K562 (cell line): Measurements from ENCODE around the gene ZNF853. TPM values are rescaled to one million over a fixed set of nuclear protein-coding genes. Genes with fewer than 3 reads are reported as not detected.

Experiments
- ATAC-seq: fragments of 200-7000 bp; cut with Tn5 transposase; 3 replicates; pipeline ENCODE4 v1.9.1; 2020; ENCODE audit warnings: moderate library complexity
- BruUV-seq: library from RNA; stranded (reverse); fragments of 400-500 nt; replicated peaks from 2 replicates; lab custom pipeline; 2021; lab: Mats Ljungman, UMichigan
- CTCF ChIA-PET: fragments of 300-600 bp; formaldehyde crosslinking; extraction: SDS; loops from one replicate; lab custom pipeline; 2021; ENCODE audit warnings: low intra/inter-chr PET ratio; lab: Yijun Ruan, JAX
- POLR2A ChIA-PET: fragments of 300-600, 350-650 bp; sonication (Branson Sonifier 250); formaldehyde crosslinking; extraction: SDS; loops from one replicate; lab custom pipeline; 2021; ENCODE audit warnings: antibody characterized with exemption, inconsistent platforms; lab: Yijun Ruan, JAX
- DNase-seq, 4 experiments: peaks; one replicate each; pipeline versions ENCODE4 v3.0.0 to v3.0.0-alpha.2; 2011 to 2018; ENCODE audit warnings: low spot score in 3 of 4, mixed read lengths in 3 of 4; ENCODE audit errors: extremely low read depth in 1 of 4
- FAIRE-seq: peaks from 2 replicates; lab custom pipeline; 2011; peaks lifted over from hg19 to GRCh38; lab: Jason Lieb, UNC
- H2AFZ ChIP-seq: 2 replicates; pipeline ENCODE4 v1.6.0; 2011; ENCODE audit warnings: low read depth, low read length, control low read depth, inconsistent platforms
- H3K27ac ChIP-seq: fragments of 200-600 bp; 3 replicates; pipeline ENCODE4 v1.8.0; 2011; ENCODE audit warnings: low read depth, mild to moderate bottlenecking, control low read depth, inconsistent platforms, low read length, moderate library complexity, mixed read lengths; ENCODE audit errors: extremely low read depth
- H3K27me3 ChIP-seq, 2 experiments: fragments of 300-600 bp in 1 of 2; 2 replicates in 1 of 2; 3 replicates in 1 of 2; pipeline versions ENCODE4 v1.6.0 to v1.8.0; 2011; ENCODE audit warnings: inconsistent platforms in 2 of 2, low read length in 2 of 2, mild to moderate bottlenecking in 1 of 2, mixed read lengths in 1 of 2, moderate library complexity in 1 of 2; ENCODE audit not compliant: control insufficient read depth in 2 of 2, insufficient read depth in 2 of 2
- H3K36me3 ChIP-seq: fragments of 300-600 bp; 3 replicates; pipeline ENCODE4 v1.8.0; 2011; ENCODE audit warnings: mild to moderate bottlenecking, low read length, inconsistent platforms; ENCODE audit not compliant: control insufficient read depth, insufficient read depth
- H3K4me1 ChIP-seq, 2 experiments: fragments of 200-600 bp in 1 of 2; replicated peaks in 1 of 2; 2 replicates in 1 of 2; 3 replicates in 1 of 2; pipeline versions ENCODE4 v1.5.1 to v1.8.0; 2011; ENCODE audit warnings: inconsistent platforms in 2 of 2, low read length in 2 of 2, mild to moderate bottlenecking in 1 of 2, mixed read lengths in 1 of 2, moderate library complexity in 1 of 2; ENCODE audit not compliant: control insufficient read depth in 2 of 2, insufficient read depth in 2 of 2
- H3K4me2 ChIP-seq: 2 replicates; pipeline ENCODE4 v1.6.1; 2011; ENCODE audit warnings: low read length, control low read depth, inconsistent platforms, mixed read lengths; ENCODE audit not compliant: insufficient read depth
- H3K4me3 ChIP-seq: fragments of 200-600 bp; sonication (generic), shearing (Covaris generic); 2 replicates; pipeline ENCODE4 v1.5.1; 2016; ENCODE audit warnings: control low read depth, inconsistent platforms
- H3K79me2 ChIP-seq: fragments of 200-600 bp; 3 replicates; pipeline ENCODE4 v1.8.0; 2011; ENCODE audit warnings: low read length, inconsistent platforms; ENCODE audit not compliant: control insufficient read depth, insufficient read depth
- H3K9ac ChIP-seq, 2 experiments: 2 replicates each; pipeline versions ENCODE4 v1.6.0 to v1.6.1; 2011; ENCODE audit warnings: low read depth in 2 of 2, low read length in 2 of 2, control low read depth in 1 of 2, inconsistent platforms in 1 of 2, mild to moderate bottlenecking in 1 of 2, mixed read lengths in 1 of 2; ENCODE audit not compliant: insufficient read depth in 1 of 2
- H3K9me1 ChIP-seq: one replicate; pipeline ENCODE4 v1.6.0; 2011; ENCODE audit warnings: inconsistent platforms, mild to moderate bottlenecking, low read length, moderate library complexity; ENCODE audit not compliant: control insufficient read depth, insufficient read depth
- H3K9me3 ChIP-seq: replicated peaks from 2 replicates; pipeline ENCODE4 v1.5.1; 2011; ENCODE audit warnings: low read depth, low read length, inconsistent platforms; ENCODE audit not compliant: control insufficient read depth, insufficient read depth
- H4K20me1 ChIP-seq: replicated peaks from 2 replicates; pipeline ENCODE4 v1.6.1; 2011; ENCODE audit warnings: low read length, inconsistent platforms, mixed read lengths; ENCODE audit not compliant: control insufficient read depth, insufficient read depth
- CBFA2T3 ChIP-seq: fragments of 450-650 bp; IDR thresholded peaks from 2 replicates; pipeline ENCODE4 v1.6.1; 2017
- FIP1L1 ChIP-seq: fragments of 200-400 bp; formaldehyde crosslinking; IDR thresholded peaks from 2 replicates; pipeline ENCODE4 v1.6.1; 2018; ENCODE audit warnings: mild to moderate bottlenecking, low read depth, low read length; ENCODE audit not compliant: poor library complexity, severe bottlenecking
- NFIC ChIP-seq: fragments of 450-650 bp; IDR thresholded peaks from 2 replicates; pipeline ENCODE4 v1.6.1; 2017; ENCODE audit warnings: mild to moderate bottlenecking, inconsistent platforms
- SIX5 ChIP-seq, 2 experiments: IDR thresholded peaks; 2 replicates each; pipeline ENCODE4 v1.6.1; 2011; ENCODE audit warnings: low read length in 2 of 2, borderline replicate concordance in 1 of 2, low read depth in 1 of 2, mild to moderate bottlenecking in 1 of 2, moderate library complexity in 1 of 2; ENCODE audit not compliant: insufficient read depth in 1 of 2
- ZNF324 ChIP-seq: fragments of 250-450 bp; sonication (Bioruptor Pico); IDR thresholded peaks from 2 replicates; pipeline ENCODE4 v1.4.0; 2020; ENCODE audit warnings: mild to moderate bottlenecking
- WGBS: fragments of 100-300 bp; shearing (Covaris generic); methylation state at CpG from one replicate; pipeline ENCODE4 v1.1.6; 2016; ENCODE audit warnings: low coverage, mixed read lengths; ENCODE audit not compliant: insufficient coverage; ENCODE audit errors: missing lambda C conversion rate; 5-methylcytosine and 5-hydroxymethylcytosine counted together
- in situ Hi-C: fragments of 300-500 bp; cut with MboI; formaldehyde crosslinking; loops from 4 replicates; pipeline ENCODE4 v1.15.0; 2018; ENCODE audit warnings: inconsistent platforms, mixed read lengths
- intact Hi-C: fragments of 100-400 bp; cut with micrococcal nuclease; formaldehyde crosslinking; loops from 2 replicates; pipeline ENCODE4 v1.14.2; 2022
- polyA plus RNA-seq, 8 experiments: library from polyadenylated mRNA; depleted of rRNA in 4 of 8; stranded (reverse) in 5 of 8; unstranded in 3 of 8; fragments of >200 nt; fragmentation: Nextera tagmentation in 2 of 8; fragmentation: Illumina TruSeq in 1 of 8; extraction: Ambion mirVana in 2 of 8; extraction: Trizol in 1 of 8; gene quantifications; 2 replicates each; pipeline versions ENCODE4 v1.2.1 to v1.2.3, GENCODE V29; 2011 to 2014; ENCODE audit warnings: inconsistent platforms in 1 of 8, missing spikeins in 1 of 8
- total RNA-seq, 7 experiments: library from RNA; depleted of rRNA in 6 of 7; stranded (reverse); fragments of >200 nt in 6 of 7; fragmentation: Illumina TruSeq in 2 of 7; extraction: Trizol in 2 of 7; gene quantifications; 2 replicates each; pipeline versions ENCODE4 v1.2.1 to v1.2.3, GENCODE V29; 2011 to 2021; ENCODE audit warnings: low replicate concordance in 1 of 7

Gene ZNF853
- total and polyA plus RNA-seq, 9 of the 15 experiments (the other 6 are each of a cell fraction or from before 2014, with no cell fraction given), result 0.03 TPM; not detected in 8

DNA sequence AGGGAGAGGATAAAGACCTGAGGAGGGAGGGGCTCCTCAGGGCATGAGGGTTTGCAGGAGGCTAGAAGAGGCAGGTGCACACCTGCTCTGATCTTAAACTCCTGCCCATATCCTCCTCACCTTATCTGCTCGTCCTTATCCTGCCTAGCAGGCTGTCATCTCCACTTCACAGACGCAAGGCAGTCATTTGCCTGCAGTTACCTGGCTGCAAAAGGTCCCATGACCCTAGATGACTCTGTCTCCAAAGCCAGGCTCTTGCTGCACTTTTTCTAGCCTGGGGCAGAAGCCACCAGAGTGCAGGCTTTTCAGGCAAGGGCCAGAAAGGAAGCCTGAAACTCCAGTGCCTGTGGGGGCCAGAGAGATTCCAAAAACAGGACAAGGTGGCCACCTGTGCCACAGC lies 1.7 kb upstream of the ZNF853 start:
- WGBS, result 0% methylated on average over 2 of the region's 2 CpGs
- CTCF ChIA-PET, result no interaction called here
- no peak for DNase-seq

DNA sequence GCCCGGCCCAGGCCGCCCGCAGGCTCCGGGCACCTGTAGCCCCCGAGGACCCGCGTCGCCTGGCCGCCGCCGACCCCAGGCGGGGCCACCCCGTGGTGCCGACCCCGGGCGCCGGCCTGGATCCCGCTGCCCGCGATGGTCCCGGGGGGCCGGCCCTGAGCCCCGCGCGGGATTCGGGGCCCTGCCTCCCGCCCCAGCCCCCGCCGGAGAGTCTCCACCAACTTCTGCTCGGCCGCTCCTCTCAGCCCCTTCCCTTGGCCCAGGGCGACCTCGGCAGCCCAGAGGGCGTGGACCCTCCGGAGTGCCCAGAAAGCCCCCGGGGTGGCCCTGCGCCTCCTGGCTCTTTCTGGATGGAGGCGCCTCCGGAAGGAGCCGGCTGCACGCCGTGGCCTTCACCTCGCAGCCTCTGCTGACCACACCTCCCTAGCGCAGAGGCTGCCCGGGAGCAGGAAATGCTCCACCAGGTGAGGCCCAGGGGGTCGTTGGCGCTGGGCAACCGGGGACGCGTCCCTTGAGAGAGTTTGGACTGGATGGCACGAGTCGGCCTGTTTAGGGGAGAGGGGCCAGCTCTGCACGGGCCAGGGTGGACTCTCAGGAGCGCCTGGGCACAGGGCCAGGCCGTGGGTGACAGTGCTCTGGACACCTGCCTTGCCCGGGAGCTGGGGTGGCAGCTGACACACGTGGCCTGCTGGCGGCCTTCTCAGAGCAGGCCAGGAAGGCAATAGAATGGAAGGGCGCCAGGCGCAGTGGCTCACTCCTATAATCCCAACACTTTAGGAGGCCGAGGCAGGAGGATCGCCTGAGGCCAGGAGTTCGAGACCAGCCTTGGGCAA lies 529 bp downstream of the ZNF853 start:
- no peak for FAIRE-seq
- 29% methylated on average over 24 of the region's 63 CpGs for WGBS
- no peak overlapping the region for H3K4me3 ChIP-seq

More for the DNA sequence above, 1.7 kb upstream of the ZNF853 start:
- POLR2A ChIA-PET, result no interaction called here
- Histone ChIP-seq H3K4me3 (no peak overlapping the region), H3K4me2 (no peak overlapping the region), H4K20me1 (no peaks in the 10 kb centered on the region), H3K36me3 (no peaks in the 10 kb centered on the region), H3K79me2 (no peaks in the 10 kb centered on the region), H2AFZ (no peak overlapping the region), H3K9me1 (no peaks in the 10 kb centered on the region), H3K27me3 (peaks cover 22 to 53% of the 10 kb centered on the region in 2 experiments), H3K9ac (no peak overlapping the region), H3K9me3 (no peaks in the 10 kb centered on the region), H3K27ac (no peak overlapping the region), H3K4me1 (peaks cover 0 to 16% of the 10 kb centered on the region in 2 experiments; a peak in 2 of 5 replicates)
- no peak for ATAC-seq
- FAIRE-seq, result no peak
- in situ Hi-C loops, result no loop called here
- TF ChIP-seq ZNF324 (CRISPR knock-in tag) (no peak), SIX5 (IDR thresholded peaks at IDR 0.05; ENCODE audit: borderline replicate concordance in 1 of 2, insufficient read depth in 1 of 2, low read depth in 1 of 2, low read length in 2 of 2) (no peak), CBFA2T3 (0 out of 2 replicates have a peak, but pooled peaks have one; percentile 22)
- BruUV-seq, result no TSS peak
- intact Hi-C loops, result no loop called here

More for the DNA sequence above, 529 bp downstream of the ZNF853 start:
- 0 out of 2 replicates have a peak, but pooled peaks have one; percentile 9 for TF ChIP-seq NFIC
- TF ChIP-seq FIP1L1, result no peak
- in situ Hi-C loops, result no loop called here
- CTCF ChIA-PET, result no interaction called here
- Histone ChIP-seq H3K9ac (no peak overlapping the region), H4K20me1 (no peaks in the 10 kb centered on the region), H3K79me2 (no peaks in the 10 kb centered on the region), H3K9me1 (no peaks in the 10 kb centered on the region), H3K27ac (no peak overlapping the region), H3K36me3 (no peaks in the 10 kb centered on the region), H2AFZ (no peak overlapping the region), H3K27me3 (peaks cover 38 to 72% of the 10 kb centered on the region in 2 experiments), H3K4me2 (no peak overlapping the region), H3K9me3 (no peaks in the 10 kb centered on the region), H3K4me1 (peaks cover 0 to 17% of the 10 kb centered on the region in 2 experiments; a peak in 2 of 5 replicates)
- ATAC-seq (no peak), DNase-seq (no peak)
- POLR2A ChIA-PET, result interaction anchor here (0.6 kb wide), 1 partner anchor 457 kb away, joined by 4 read pairs; no protein-coding TSS in a partner anchor
- BruUV-seq, result no TSS peak
- intact Hi-C loops, result no loop called here
